Measurements from ENCODE around the gene POLR2A.
"Not testable (repeated sequence)": the region's sequence is repeated elsewhere in the genome, so short reads cannot be mapped to it uniquely, and the experiment has no call there.

POLR2A gene

GRCh38 chr17:7448461-7448860 is 35.7 kb upstream of the POLR2A start:
- Histone ChIP-seq H3K4me3 (no peak overlapping the region), H3K27ac (no peak overlapping the region)

- Histone ChIP-seq H3K4me3 (no peak overlapping the region), H3K27ac (peak overlapping the region in 1 of 21 experiments; percentile 66)
Observed at GRCh38 chr17:7459961-7460545, 24.1 kb upstream of the POLR2A start.

- H3K4me3 ChIP-seq = no peak overlapping the region
- peak overlapping the region in 2 of 21 experiments; percentile 37 to 66 for H3K27ac ChIP-seq
Observed at GRCh38 chr17:7460850-7461660, 23.1 kb upstream of the POLR2A start.

DNA sequence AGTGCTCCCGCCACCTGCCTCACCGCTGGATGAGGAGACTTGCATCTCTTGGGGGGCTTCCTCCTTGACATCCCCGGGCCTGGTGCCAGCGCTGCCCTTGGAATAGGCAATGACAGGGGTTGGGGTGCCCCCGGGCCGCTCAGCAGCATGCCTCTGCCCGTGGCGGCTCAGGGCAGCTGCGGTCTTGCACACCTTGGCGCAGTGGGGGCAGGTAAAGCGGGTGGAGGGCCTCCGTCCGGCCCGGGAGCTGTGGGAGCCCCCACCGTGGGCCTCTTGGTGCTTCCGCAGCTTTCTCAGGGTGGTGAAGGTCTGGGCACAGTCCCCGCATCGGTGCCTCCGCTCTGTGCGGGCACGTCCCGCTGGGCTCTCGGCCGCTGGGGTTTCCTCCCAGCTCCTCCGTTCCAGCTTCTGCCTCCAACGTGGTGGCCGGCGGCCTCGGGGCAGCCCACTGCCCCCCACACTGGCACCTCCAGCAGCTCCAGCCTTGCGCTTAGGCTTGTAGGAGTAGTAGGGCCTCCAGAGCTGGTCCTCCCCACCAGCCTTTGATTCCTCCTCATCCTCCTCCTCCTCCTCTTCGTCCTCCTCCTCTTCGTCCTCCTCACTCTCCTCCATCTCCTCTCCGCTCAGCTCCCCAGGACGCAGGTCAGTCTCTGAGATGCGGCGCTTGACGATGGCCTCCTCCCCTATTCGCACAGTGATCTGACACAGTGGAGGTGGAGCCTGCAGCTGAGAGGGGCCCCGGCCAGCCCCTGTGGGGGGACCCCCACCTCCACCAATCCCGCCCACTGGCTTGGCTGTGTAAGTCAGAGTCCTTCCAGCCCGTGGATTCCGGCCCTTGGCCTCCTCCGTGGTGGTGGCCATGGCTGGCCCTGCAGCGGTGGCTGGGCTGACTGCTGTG is 21.4 kb upstream of the POLR2A start:
- no peak overlapping the region for H3K4me3 ChIP-seq
- H3K27ac ChIP-seq = peak overlapping the region in 7 of 21 experiments; percentile 41 to 71 (median 54)

- H3K4me3 ChIP-seq = no peak overlapping the region
- H3K27ac ChIP-seq = peak overlapping the region in 11 of 21 experiments; percentile 10 to 71 (median 52)
Observed at GRCh38 chr17:7463372-7463846, 20.8 kb upstream of the POLR2A start.

GRCh38 chr17:7464081-7464480 is 20.1 kb upstream of the POLR2A start:
- peak overlapping the region in 10 of 21 experiments; percentile 10 to 71 (median 53) for H3K27ac ChIP-seq
- H3K4me3 ChIP-seq = no peak overlapping the region

- H3K27ac ChIP-seq = peak overlapping the region in 3 of 21 experiments; percentile 41 to 64 (median 56)
- no peak overlapping the region for H3K4me3 ChIP-seq
Observed at GRCh38 chr17:7465597-7466275, 18.4 kb upstream of the POLR2A start.

GRCh38 chr17:7466318-7466638 is 17.9 kb upstream of the POLR2A start:
- no peak overlapping the region for H3K4me3 ChIP-seq
- H3K27ac ChIP-seq = peak overlapping the region in 8 of 21 experiments; percentile 2 to 64 (median 32)

DNA sequence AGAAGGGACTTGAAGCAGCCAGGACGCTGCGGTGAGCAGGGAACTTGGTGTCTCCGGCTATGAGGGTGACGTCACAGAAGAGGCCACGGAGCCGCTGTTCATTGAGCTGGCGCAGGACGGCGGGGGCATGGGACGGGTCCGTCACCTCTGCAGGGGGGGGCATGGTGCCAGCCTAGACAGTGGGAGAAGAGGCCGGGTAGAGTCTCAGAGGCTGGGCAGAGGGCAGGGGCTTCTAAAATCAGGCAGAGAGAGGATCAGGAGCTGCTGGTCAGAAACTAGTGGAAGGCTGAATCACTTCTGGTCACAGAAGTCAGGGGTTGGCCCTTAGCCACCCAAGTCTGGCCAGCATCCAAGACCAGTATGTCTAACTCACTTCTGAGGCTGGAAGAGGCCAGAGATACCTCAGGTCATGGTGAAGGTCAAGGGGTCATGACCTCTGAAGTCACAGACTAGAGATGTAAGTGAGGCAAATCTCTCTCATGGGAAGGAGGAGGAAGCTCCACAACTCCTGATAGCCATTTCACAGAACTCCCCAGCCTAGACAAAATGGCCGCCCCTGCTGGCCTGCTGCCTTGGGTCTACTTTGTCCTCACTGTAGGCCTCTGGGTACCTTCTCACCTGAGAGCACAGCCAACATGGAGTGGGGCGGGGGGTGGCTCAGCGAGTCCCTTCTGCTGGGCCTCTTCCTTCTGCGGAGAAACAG is 17.4 kb upstream of the POLR2A start:
- peak overlapping the region in 11 of 21 experiments; percentile 14 to 72 (median 46) for H3K27ac ChIP-seq

DNA sequence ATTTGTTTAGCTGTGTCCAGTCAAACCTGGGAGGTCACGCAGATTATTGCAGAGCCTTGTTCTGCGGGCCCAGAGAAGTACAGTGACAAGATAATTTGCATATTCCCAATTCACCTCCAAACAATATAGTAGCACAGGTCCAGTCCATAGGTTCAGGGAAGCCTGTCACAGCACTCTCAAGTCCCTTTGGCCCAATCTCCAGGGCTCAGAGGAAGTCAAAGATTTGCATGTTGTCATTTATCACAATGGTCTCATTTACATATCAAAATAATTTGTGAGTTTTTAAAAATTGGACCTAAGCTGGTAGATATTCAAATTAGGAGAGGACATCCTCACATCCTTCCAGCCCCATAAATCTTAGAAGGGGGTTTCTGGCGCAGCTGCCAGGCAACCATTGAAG is 16.7 kb upstream of the POLR2A start:
- H3K27ac ChIP-seq = peak overlapping the region in 9 of 21 experiments; percentile 6 to 72 (median 46)
- no peak overlapping the region for H3K4me3 ChIP-seq

More for the DNA sequence above, 17.4 kb upstream of the POLR2A start:
- no peak overlapping the region for H3K4me3 ChIP-seq

- H3K4me3 ChIP-seq = no peak overlapping the region
- no peak overlapping the region for H3K27ac ChIP-seq
Observed at GRCh38 chr17:7468290-7468689, 15.9 kb upstream of the POLR2A start.

- Histone ChIP-seq H3K27ac (no peak overlapping the region), H3K4me3 (no peak overlapping the region)
Observed at GRCh38 chr17:7468804-7469389, 15.3 kb upstream of the POLR2A start.

GRCh38 chr17:7469843-7470242 is 14.3 kb upstream of the POLR2A start:
- not testable (repeated sequence) for H3K27ac ChIP-seq

DNA sequence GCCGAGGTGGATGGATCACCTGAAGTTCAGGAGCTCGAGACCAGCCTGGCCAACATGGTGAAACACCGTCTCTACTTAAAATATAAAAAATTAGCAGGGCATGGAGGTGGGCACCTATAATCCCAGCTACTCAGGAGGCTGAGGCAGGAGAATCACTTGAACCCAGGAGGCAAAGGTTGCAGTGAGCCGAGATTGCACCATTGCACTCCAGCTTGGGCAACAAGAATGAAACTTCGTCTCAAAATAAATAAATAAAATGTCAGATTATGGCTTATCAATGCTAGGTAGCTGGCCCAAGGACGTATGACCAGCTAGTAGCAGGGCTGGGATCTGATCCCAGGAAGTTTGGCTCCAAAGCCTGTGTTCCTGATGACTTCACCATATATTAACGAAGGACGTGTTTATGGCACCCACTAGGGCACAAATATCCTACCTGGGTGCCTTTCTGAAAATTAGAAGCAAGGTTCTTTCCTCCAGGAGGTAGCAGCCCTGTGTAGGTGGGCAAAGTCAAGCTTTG is 13.7 kb upstream of the POLR2A start:
- H3K4me3 ChIP-seq, H3K27ac ChIP-seq: not testable (repeated sequence)

More at GRCh38 chr17:7469843-7470242, 14.3 kb upstream of the POLR2A start:
- not testable (repeated sequence) for H3K4me3 ChIP-seq

GRCh38 chr17:7471729-7472128 is 12.4 kb upstream of the POLR2A start:
- H3K27ac ChIP-seq = peak overlapping the region in 1 of 21 experiments; percentile 49
- no peak overlapping the region for H3K4me3 ChIP-seq

DNA sequence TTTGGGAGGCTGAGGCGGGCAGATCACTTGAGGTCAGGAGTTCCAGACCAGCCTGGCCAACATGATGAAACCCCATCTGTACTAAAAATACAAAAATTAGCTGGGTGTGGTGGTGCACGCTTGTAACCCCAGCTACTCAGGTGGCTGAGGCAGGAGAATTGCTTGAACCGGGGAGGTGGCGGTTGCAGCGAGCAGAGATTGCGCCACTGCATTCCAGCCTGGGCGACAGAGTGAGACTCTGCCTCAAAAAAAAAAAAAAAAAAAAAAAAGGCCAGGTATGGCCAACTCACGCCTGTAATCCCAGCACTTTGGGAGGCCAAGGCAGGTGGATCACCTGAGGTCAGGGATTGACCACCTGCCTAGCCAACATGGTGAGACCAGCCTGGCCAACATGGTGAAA is 9.4 kb upstream of the POLR2A start:
- not testable (repeated sequence) for H3K4me3 ChIP-seq
- H3K27ac ChIP-seq = peak overlapping the region in 11 of 21 experiments; percentile 79 to 100 (median 100)

DNA sequence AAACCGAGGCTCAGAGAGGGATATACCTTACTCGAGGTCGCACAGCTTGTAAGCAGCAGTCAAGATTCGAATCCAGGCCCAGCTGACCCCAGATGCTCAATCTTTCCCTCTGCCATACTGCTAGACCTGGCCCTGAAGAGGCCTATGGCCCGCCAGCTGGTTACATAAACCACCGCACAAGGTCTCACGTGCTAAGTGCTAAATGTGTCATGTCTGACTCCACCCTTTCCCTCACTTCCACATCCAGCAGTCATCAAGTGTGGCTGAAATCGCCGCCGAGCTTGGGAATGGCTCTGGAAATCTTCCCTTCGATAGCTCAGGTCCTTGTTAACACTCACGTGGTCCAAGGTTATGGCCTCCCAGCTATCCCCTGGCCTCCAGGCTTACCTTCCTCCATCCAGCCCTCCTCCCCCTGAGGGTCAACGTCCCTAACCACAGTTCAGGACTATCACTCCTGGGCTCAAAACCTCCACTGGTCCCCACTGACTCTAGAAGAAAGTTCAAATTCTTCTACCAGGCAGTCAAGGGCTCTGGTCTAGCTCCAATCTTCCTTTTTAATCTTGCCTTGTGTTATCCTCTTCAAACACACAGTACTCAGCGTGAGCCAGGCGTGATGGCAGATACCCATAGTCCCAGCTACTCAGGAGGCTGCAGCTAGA is 8.3 kb upstream of the POLR2A start:
- H3K27ac ChIP-seq = peak overlapping the region in 20 of 21 experiments; percentile 53 to 100 (median 100)

DNA sequence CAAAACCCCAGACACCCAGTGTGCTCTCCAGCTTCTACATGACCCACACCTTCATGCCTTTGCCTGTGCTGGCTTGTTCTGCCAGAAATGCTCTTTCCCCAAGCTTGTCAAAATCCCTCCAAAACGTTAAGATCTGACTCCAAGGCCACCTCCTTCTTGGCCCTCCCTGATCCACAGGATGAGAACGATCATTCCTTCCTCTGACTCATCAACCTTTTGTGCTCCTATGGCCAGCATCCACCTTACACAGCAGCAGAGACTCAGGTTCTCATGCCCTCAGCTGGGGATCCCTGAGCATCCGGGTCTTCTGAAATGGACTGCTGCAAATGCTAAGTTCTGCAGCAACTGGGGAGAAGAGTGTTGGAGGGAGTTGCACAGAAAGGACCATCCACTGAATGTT is 7.7 kb upstream of the POLR2A start:
- no peak overlapping the region for H3K4me3 ChIP-seq
- H3K27ac ChIP-seq = peak overlapping the region in 20 of 21 experiments; percentile 62 to 100 (median 100)

More for the DNA sequence above, 8.3 kb upstream of the POLR2A start:
- H3K4me3 ChIP-seq = no peak overlapping the region

All from skin epidermis (tissue), 12 donors.